Esophagus (tissue), 2 donors: ENCODE measurements around the gene LCORL. TPM values are rescaled to one million over a fixed set of nuclear protein-coding genes. Genes with fewer than 3 reads are reported as not detected.

Experiments used
- H3K27ac ChIP-seq, 2 donors: one replicate each; pipeline ENCODE4 v1.5.1; 2013; ENCODE audit warnings: low read depth in 2 of 2, mild to moderate bottlenecking in 2 of 2, inconsistent platforms in 1 of 2, low read length in 1 of 2, moderate library complexity in 1 of 2
- H3K27me3 ChIP-seq, 2 donors: one replicate each; pipeline ENCODE4 v1.6.1; 2013; ENCODE audit warnings: low read length in 2 of 2, control low read depth in 1 of 2, mild to moderate bottlenecking in 1 of 2; ENCODE audit not compliant: insufficient read depth in 2 of 2, control insufficient read depth in 1 of 2
- H3K36me3 ChIP-seq, 2 donors: one replicate each; pipeline ENCODE4 v1.6.1; 2013; ENCODE audit warnings: low read length in 1 of 2; ENCODE audit not compliant: control insufficient read depth in 2 of 2, insufficient read depth in 2 of 2
- H3K4me1 ChIP-seq, 2 donors: one replicate each; pipeline ENCODE4 v1.6.1; 2013; ENCODE audit warnings: low read length in 1 of 2; ENCODE audit not compliant: control insufficient read depth in 2 of 2, insufficient read depth in 2 of 2
- H3K4me3 ChIP-seq, 2 donors: one replicate each; pipeline ENCODE4 v1.5.1; 2013; ENCODE audit warnings: low read length in 2 of 2, mild to moderate bottlenecking in 2 of 2, low read depth in 1 of 2, moderate library complexity in 1 of 2
- H3K9me3 ChIP-seq, 2 donors: one replicate each; pipeline ENCODE4 v1.6.1; 2013; ENCODE audit warnings: mild to moderate bottlenecking in 2 of 2, low read depth in 1 of 2, low read length in 1 of 2, moderate library complexity in 1 of 2; ENCODE audit not compliant: control insufficient read depth in 2 of 2, insufficient read depth in 1 of 2
- WGBS, 2 donors: extraction: QIAGEN DNeasy Blood & Tissue Kit; methylation state at CpG; one replicate each; pipeline ENCODE4 v1.1.7; 2013; 5-methylcytosine and 5-hydroxymethylcytosine counted together
- polyA plus RNA-seq, 2 donors: library from polyadenylated mRNA; stranded (reverse); fragments of 200-250 nt; gene quantifications; one replicate each; pipeline ENCODE4 v1.2.3, GENCODE V29; 2013
- donor health status: healthy with polysubstance abuse.
- donor health status: Bipolar disorder and iron deficiency.

The LCORL gene
- polyA plus RNA-seq = 1 to 10 TPM; 1.8 to 2.1 TPM

DNA sequence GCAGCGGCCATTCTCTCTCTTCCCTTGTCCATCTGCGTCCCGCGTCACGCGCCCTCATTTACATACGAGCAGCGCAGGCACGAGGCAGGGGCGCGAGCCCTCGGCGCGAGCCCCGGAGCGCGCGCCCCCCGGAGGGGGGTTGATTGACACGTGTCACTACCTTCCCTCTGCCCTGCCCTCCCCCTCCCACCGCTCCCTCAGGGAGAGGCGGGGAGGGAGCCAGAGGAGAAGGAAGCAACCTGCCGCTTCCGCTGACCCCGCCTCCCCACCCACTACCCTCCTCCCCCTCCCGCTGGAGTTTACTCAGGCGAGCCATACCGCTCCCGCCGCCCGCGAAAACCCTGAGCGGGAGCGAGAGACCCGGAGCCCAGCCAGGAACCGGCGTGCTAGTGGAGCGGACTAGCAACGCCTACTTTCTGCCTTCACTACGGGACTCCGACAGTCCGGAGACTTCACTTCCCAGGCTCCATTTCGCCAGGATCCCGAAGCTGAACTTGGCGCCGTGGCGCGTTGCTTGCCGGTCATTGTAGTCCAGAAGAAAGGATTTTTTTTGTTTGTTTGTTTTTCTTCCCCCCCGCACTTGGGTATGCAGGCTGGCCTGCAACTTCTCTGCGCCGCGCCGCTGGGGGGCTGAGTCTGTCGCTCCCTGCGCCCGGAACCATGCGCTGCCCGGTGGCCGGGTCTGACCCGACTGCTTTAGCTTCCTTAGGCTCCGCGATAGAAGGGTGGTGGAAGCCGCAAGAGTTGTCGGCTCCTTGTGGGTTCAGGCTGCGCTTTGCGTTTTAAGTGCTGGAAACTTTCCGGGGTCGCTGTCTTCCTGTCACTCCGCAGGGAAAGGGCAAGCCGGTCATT is at the start of gene LCORL:
Gene LCORL (minus strand): TSS at position 36 of the 852 bp plus-strand sequence. CDS start 4 bp downstream, at position 32.
- Histone ChIP-seq H3K4me3 (peak within 1 kb of the TSS; percentile 91 to 92), H3K27ac (peak within 1 kb of the TSS; percentile 93 to 96), H3K36me3 (no peaks in the 10 kb centered on the region), H3K4me1 (no peaks in the 10 kb centered on the region), H3K9me3 (no peaks in the 10 kb centered on the region), H3K27me3 (no peaks in the 10 kb centered on the region)
- WGBS, 2 donors = 1% methylated on average over 64 to 71 of the region's 71 CpGs

DNA sequence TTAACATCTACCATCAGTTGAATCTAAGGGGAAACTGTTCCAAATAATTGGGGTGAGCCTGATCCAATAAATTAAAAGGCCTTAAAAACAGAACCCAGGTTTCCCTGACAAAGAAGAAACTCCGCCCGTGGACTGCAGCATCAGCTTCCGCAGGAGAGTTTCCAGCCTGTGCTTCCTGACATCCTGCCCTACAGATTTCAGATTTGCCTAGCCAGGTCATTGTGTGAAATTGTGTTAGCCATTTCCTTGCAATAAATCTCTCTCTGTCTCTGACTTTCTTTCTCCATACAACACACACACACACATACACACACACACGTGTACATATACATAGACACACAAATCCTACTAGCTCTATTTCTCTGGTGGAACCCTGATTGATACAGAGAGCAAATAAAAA is 48.3 kb upstream of the LCORL start:
- WGBS, 2 donors = 62 to 72% methylated on average over 4 of the region's 4 CpGs
- Histone ChIP-seq H3K4me1 (no peaks in the 10 kb centered on the region), H3K36me3 (no peaks in the 10 kb centered on the region), H3K9me3 (no peaks in the 10 kb centered on the region), H3K4me3 (no peak overlapping the region), H3K27me3 (no peaks in the 10 kb centered on the region), H3K27ac (no peak overlapping the region)

DNA sequence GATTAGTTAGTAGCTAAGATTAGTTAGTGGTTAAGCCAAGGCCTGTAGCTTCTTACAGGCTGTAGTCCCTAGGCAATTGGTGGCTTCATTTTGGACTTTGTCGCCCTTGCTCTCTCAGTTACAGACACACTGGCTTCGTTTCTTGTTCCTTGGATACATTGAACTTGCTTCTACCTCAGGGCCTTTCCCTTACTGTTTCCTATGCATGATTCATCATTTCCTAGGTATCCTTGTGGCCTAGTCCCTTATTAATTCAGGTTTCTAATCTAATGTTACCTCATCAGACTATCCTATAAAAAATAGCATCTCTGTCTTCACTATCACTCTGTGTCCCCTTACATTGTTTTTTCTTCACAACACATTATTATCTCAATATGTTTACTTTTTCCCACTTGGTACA is 45.5 kb upstream of the LCORL start:
- WGBS, 2 donors = 85% methylated on average over 2 of the region's 2 CpGs

DNA sequence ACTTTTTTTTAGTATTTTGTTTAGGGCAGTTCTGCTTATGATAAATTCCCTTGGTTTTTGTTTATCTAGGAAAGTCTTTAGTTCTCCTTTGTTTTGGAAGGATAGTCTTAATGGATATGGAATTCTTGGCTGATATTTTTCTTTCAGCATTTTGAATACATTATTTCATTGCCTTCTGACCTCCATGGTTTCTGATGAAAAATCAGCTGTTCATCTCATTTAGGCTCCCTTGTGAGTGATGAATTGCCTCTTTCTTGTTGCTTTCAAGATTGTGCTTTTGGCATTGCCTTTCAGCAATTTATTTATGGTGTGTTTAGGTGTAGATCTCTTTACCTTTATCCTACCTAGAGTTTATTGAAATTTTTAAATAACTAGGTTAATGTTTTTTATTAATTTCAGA is 41.5 kb upstream of the LCORL start:
- Histone ChIP-seq H3K4me3 (no peak overlapping the region), H3K36me3 (no peaks in the 10 kb centered on the region), H3K27ac (no peak overlapping the region), H3K27me3 (no peaks in the 10 kb centered on the region), H3K4me1 (no peaks in the 10 kb centered on the region), H3K9me3 (peaks cover 0 to 2% of the 10 kb centered on the region in 2 donors)

More for the DNA sequence above, 45.5 kb upstream of the LCORL start:
- Histone ChIP-seq H3K4me3 (no peak overlapping the region), H3K27ac (no peak overlapping the region), H3K9me3 (peaks cover 0 to 2% of the 10 kb centered on the region in 2 donors), H3K27me3 (no peaks in the 10 kb centered on the region), H3K36me3 (no peaks in the 10 kb centered on the region), H3K4me1 (no peaks in the 10 kb centered on the region)

DNA sequence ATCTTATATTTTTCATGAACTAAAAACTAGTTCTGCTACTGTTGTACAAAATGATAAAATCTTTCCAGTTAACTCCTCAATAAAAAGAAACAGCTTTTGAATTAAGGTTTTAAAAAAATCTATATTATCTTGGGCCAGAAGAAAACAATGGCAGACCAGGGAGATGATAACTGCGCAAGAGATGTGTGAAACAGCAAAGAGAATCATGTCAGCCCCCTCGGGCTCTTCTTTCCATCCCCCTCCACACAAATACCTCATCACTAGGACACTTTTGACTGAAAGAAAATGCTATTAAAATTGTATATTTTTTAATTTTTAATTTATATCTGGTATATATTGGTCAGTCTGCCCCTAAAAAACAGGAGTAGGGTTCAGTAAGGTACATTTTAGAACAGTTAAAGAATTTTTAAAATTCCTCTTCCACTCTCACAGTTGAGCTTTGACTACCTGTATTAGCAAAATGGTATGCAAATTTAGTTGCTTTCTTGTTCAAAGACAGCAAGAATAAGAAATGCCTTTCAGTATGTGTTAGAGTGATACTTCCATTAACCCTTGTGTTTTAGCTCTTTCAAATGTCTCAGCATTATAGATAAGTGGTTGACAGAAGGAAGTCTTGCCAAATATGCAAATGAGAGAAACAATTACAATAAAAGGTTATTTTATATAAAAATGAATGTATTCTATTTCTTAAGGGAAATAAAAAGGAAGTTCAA is 36.4 kb upstream of the LCORL start:
- Histone ChIP-seq H3K36me3 (no peaks in the 10 kb centered on the region), H3K9me3 (no peaks in the 10 kb centered on the region), H3K4me1 (no peaks in the 10 kb centered on the region), H3K27ac (no peak overlapping the region), H3K4me3 (no peak overlapping the region), H3K27me3 (no peaks in the 10 kb centered on the region)
- WGBS, 2 donors = 78 to 84% methylated on average over 2 of the region's 2 CpGs

DNA sequence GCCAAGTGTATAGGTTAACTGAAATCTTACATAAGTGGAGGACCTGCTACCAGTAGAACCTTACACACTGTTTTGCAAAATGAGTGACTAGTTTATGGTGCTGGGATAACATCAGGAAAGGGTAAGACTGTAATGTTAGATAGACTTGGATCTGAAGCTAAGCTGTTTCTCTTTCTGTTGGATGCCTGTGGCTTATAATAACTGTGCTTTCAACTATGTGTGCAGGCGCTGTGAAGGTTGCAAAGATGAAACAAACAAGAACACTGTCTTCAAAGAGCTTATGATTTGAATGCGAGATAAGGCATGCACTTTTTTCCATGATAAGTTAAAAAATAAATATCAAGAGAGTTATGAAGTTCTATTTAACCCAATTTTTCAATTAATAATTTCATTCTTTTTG is 34.5 kb upstream of the LCORL start:
- H3K27me3 ChIP-seq = no peaks in the 10 kb centered on the region
- no peak overlapping the region for H3K27ac ChIP-seq
- 78 to 85% methylated on average over 2 of the region's 2 CpGs for WGBS, 2 donors
- no peaks in the 10 kb centered on the region for H3K4me1 ChIP-seq
- no peak overlapping the region for H3K4me3 ChIP-seq
- no peaks in the 10 kb centered on the region for H3K9me3 ChIP-seq
- H3K36me3 ChIP-seq = no peaks in the 10 kb centered on the region

DNA sequence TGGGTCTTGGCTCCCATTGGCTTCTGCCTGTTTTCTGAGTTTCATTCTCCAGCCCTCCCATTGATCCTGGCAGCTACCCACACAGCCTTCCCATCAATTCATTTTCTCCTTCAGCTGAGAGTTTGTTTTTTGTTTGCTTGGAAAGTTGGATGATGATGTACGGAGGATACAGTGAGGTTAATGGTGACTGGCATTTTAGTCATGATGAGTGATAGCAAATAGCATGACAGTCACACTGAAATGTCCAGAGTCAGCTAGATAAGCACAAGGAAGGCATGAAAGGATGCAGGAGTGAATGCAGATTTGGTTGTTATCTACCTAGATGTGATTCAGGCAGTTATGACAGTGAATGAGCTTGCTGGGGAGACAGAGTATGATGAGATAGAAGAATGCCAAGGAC is 30.6 kb upstream of the LCORL start:
- H3K36me3 ChIP-seq = no peaks in the 10 kb centered on the region
- no peak overlapping the region for H3K27ac ChIP-seq
- H3K9me3 ChIP-seq = no peaks in the 10 kb centered on the region
- no peaks in the 10 kb centered on the region for H3K4me1 ChIP-seq
- no peaks in the 10 kb centered on the region for H3K27me3 ChIP-seq
- no peak overlapping the region for H3K4me3 ChIP-seq
- WGBS, 2 donors = 83 to 84% methylated on average over 1 of the region's 1 CpG

DNA sequence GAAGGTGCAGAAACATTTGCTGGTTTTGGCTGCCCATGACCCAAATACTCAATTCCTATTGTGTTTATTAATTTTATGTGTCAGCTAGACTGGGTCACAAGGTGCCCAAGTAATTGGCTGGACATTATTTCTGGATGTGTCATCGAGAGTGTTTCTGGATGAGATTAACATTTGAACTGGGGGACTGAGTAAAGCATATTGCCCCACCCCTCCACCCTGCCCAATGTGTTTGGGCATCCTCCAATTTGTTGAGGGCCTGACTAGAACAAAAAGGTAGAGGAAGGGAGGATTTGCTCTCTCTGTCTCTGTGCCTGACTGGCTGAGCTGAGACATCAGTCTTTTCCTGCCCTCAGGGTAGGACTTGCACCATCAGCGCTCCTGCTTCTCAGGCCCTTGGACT is 29.7 kb upstream of the LCORL start:
- H3K27me3 ChIP-seq = no peaks in the 10 kb centered on the region
- H3K4me3 ChIP-seq = no peak overlapping the region
- H3K36me3 ChIP-seq = no peaks in the 10 kb centered on the region
- H3K27ac ChIP-seq = no peak overlapping the region
- no peaks in the 10 kb centered on the region for H3K4me1 ChIP-seq
- H3K9me3 ChIP-seq = no peaks in the 10 kb centered on the region
- 89 to 91% methylated on average over 2 of the region's 2 CpGs for WGBS, 2 donors

DNA sequence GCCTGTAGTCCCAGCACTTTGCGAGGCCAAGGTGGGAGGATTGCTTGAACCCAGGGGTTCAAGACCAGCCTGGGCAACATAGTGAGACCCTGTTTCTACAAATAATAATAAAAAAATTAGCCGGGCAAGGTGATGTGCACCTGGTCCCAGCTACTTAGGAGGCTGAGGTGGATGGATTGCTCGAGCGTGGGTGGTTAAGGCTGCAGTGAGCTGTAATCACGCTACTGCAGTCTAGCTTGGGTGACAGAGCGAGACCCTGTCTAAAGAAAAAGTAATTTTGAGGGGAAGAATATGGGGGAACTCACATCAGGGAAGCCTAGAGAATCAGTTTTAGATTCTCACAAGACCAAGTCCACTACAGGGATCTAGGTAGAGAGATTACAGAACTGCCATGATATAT is 28.9 kb upstream of the LCORL start:
- Histone ChIP-seq H3K27ac (no peak overlapping the region), H3K4me3 (no peak overlapping the region), H3K9me3 (no peaks in the 10 kb centered on the region), H3K27me3 (no peaks in the 10 kb centered on the region), H3K36me3 (no peaks in the 10 kb centered on the region), H3K4me1 (no peaks in the 10 kb centered on the region)
- WGBS, 2 donors = 94 to 95% methylated on average over 6 of the region's 6 CpGs
